GM19240 (cell line): ENCODE measurements around the gene VAMP1.
"Not testable (repeated sequence)": the region's sequence is repeated elsewhere in the genome, so short reads cannot be mapped to it uniquely, and the experiment has no call there.

Experiments
- DNase-seq: peaks from one replicate; pipeline ENCODE4 v3.0.0; 2011; ENCODE audit warnings: low spot score; ENCODE audit not compliant: insufficient read length

Gene VAMP1

GRCh38 chr12:6470375-6471163 lies at the start of gene VAMP1:
VAMP1 (minus strand) TSS chr12:6470677; CDS start chr12:6470531, 146 bp downstream.
- peak; percentile 94 for DNase-seq

GRCh38 chr12:6520186-6520585 lies 49.7 kb upstream of the VAMP1 start:
- DNase-seq, result no peak

GRCh38 chr12:6508087-6508486 lies 37.6 kb upstream of the VAMP1 start:
- DNase-seq, result no peak

GRCh38 chr12:6507102-6507998 lies 36.9 kb upstream of the VAMP1 start:
- DNase-seq, result no peak

GRCh38 chr12:6500466-6500865 lies 30.0 kb upstream of the VAMP1 start:
- DNase-seq, result no peak

GRCh38 chr12:6497291-6497690 lies 26.8 kb upstream of the VAMP1 start:
- not testable (repeated sequence) for DNase-seq

- DNase-seq, result no peak
Observed at GRCh38 chr12:6494968-6495367, 24.5 kb upstream of the VAMP1 start.

GRCh38 chr12:6494258-6494743 lies 23.8 kb upstream of the VAMP1 start:
- no peak for DNase-seq

- peak; percentile 90 for DNase-seq
Observed at GRCh38 chr12:6493497-6494257, 23.2 kb upstream of the VAMP1 start, which contains the start of gene NCAPD2. NCAPD2 (plus strand) TSS chr12:6494102; CDS start chr12:6495099, 997 bp downstream.

GRCh38 chr12:6492838-6493496 lies 22.5 kb upstream of the VAMP1 start, which contains the start of gene MRPL51:
MRPL51 (minus strand) TSS chr12:6493262; CDS start chr12:6493136, 126 bp downstream.
- peak; percentile 88 for DNase-seq

GRCh38 chr12:6490673-6491072 lies 20.2 kb upstream of the VAMP1 start:
- not testable (repeated sequence) for DNase-seq

- no peak for DNase-seq
Observed at GRCh38 chr12:6489449-6489848, 19.0 kb upstream of the VAMP1 start.

GRCh38 chr12:6488240-6488639 lies 17.8 kb upstream of the VAMP1 start:
- DNase-seq, result no peak

- no peak for DNase-seq
Observed at GRCh38 chr12:6478416-6478815, 7.9 kb upstream of the VAMP1 start.

- DNase-seq, result not testable (repeated sequence)
Observed at GRCh38 chr12:6477601-6478377, 7.3 kb upstream of the VAMP1 start.

- no peak for DNase-seq
Observed at GRCh38 chr12:6476489-6476888, 6.0 kb upstream of the VAMP1 start.

- DNase-seq, result not testable (repeated sequence)
Observed at GRCh38 chr12:6475233-6475975, 4.9 kb upstream of the VAMP1 start.

GRCh38 chr12:6472491-6472890 lies 2.0 kb upstream of the VAMP1 start:
- no peak for DNase-seq

GRCh38 chr12:6471989-6472360 lies 1.5 kb upstream of the VAMP1 start:
- DNase-seq, result no peak
